ENCODE data around the gene IDUA.

Gene IDUA

GRCh38 chr4:956531-957230, 30.2 kb upstream of the IDUA start:
- DNase-seq = no peak

GRCh38 chr4:957231-957580, 29.6 kb upstream of the IDUA start:
- no peak for DNase-seq

GRCh38 chr4:957581-958313, 29.1 kb upstream of the IDUA start:
- no peak for DNase-seq

- DNase-seq = no peak
These were observed 28.6 kb upstream of the IDUA start for GRCh38 chr4:958314-958665.

- DNase-seq = no peak
These were observed 28.0 kb upstream of the IDUA start for GRCh38 chr4:958696-959337.

- DNase-seq = no peak
These were observed 27.3 kb upstream of the IDUA start for GRCh38 chr4:959338-960139.

GRCh38 chr4:960140-960635, 26.7 kb upstream of the IDUA start:
- DNase-seq = no peak

GRCh38 chr4:960636-961350, 26.1 kb upstream of the IDUA start:
- DNase-seq = no peak

GRCh38 chr4:961351-962230, 25.3 kb upstream of the IDUA start:
- DNase-seq = no peak

- no peak for DNase-seq
These were observed 24.3 kb upstream of the IDUA start for GRCh38 chr4:962231-963208.

- DNase-seq = no peak
These were observed 23.3 kb upstream of the IDUA start for GRCh38 chr4:963276-964225.

GRCh38 chr4:964346-965025, 22.4 kb upstream of the IDUA start:
- DNase-seq = no peak

- no peak for DNase-seq
These were observed 21.6 kb upstream of the IDUA start for GRCh38 chr4:965048-965765.

- DNase-seq = no peak
These were observed 21.1 kb upstream of the IDUA start for GRCh38 chr4:965766-966134.

- DNase-seq = no peak
These were observed 20.4 kb upstream of the IDUA start for GRCh38 chr4:966266-967112.

Data from activated gamma-delta T cell (primary cell).